GM12878 (cell line): ENCODE measurements around the gene RAB6B. TPM values are rescaled to one million over a fixed set of nuclear protein-coding genes. Genes with fewer than 3 reads are reported as not detected.

Experiments used
- ATAC-seq: fragments of 200-7000 bp; cut with Tn5 transposase; 3 replicates; pipeline ENCODE4 v1.9.1; 2020; ENCODE audit warnings: mild to moderate bottlenecking, moderate library complexity
- BruUV-seq: library from RNA; stranded (reverse); fragments of 400-500 nt; replicated peaks from 2 replicates; lab custom pipeline; 2021; lab: Mats Ljungman, UMichigan
- CTCF ChIA-PET: fragments of 300-600 bp; sonication (Branson Sonifier 250); formaldehyde crosslinking; extraction: SDS; loops from one replicate; lab custom pipeline; 2021; ENCODE audit warnings: inconsistent platforms; lab: Yijun Ruan, JAX
- POLR2A ChIA-PET: fragments of 350-600 bp; formaldehyde crosslinking; extraction: SDS; loops from one replicate; lab custom pipeline; 2021; ENCODE audit warnings: inconsistent platforms; lab: Charles Lee
- RAD21 ChIA-PET: fragments of 300-600 bp; sonication (Branson Sonifier 250); formaldehyde crosslinking; loops from one replicate; lab custom pipeline; 2023; ENCODE audit warnings: antibody characterized with exemption; ENCODE audit not compliant: unreplicated experiment; lab: Charles Lee
- SMC1A ChIA-PET: fragments of 300-600 bp; sonication (Branson Sonifier 250); formaldehyde crosslinking; loops from one replicate; lab custom pipeline; 2023; ENCODE audit not compliant: unreplicated experiment, uncharacterized antibody; lab: Charles Lee
- DNase-seq: peaks from one replicate; pipeline ENCODE4 v3.0.0-alpha.2; 2011; ENCODE audit warnings: low read depth, low spot score
- FAIRE-seq: peaks from 3 replicates; lab custom pipeline; 2011; peaks lifted over from hg19 to GRCh38; lab: Jason Lieb, UNC
- H2AFZ ChIP-seq: 2 replicates; pipeline ENCODE4 v1.6.0; 2011; ENCODE audit warnings: low read depth, low read length, control low read depth; ENCODE audit not compliant: control insufficient read depth
- H3K27ac ChIP-seq: 2 replicates; pipeline ENCODE4 v1.5.1; 2011; ENCODE audit warnings: control low read depth; ENCODE audit not compliant: control insufficient read depth, insufficient read depth
- H3K27me3 ChIP-seq, 2 experiments: replicated peaks in 1 of 2; 2 replicates each; pipeline versions ENCODE4 v1.6.0 to v1.6.1; 2011; ENCODE audit warnings: low read length in 1 of 2; ENCODE audit not compliant: control insufficient read depth in 2 of 2, insufficient read depth in 2 of 2
- H3K36me3 ChIP-seq, 2 experiments: 2 replicates each; pipeline ENCODE4 v1.5.1; 2011; ENCODE audit warnings: low read length in 1 of 2; ENCODE audit not compliant: control insufficient read depth in 2 of 2, insufficient read depth in 2 of 2
- H3K4me1 ChIP-seq: 2 replicates; pipeline ENCODE4 v1.6.1; 2011; ENCODE audit warnings: mild to moderate bottlenecking, low read length, moderate library complexity, mixed read lengths; ENCODE audit not compliant: control insufficient read depth, insufficient read depth
- H3K4me2 ChIP-seq: 2 replicates; pipeline ENCODE4 v1.6.0; 2011; ENCODE audit warnings: control low read depth; ENCODE audit not compliant: control insufficient read depth, insufficient read depth
- H3K4me3 ChIP-seq: fragments of 200-600 bp; sonication (generic); 2 replicates; pipeline ENCODE4 v1.5.1; 2016
- H3K79me2 ChIP-seq: 2 replicates; pipeline ENCODE4 v1.6.0; 2011; ENCODE audit warnings: low read length; ENCODE audit not compliant: control insufficient read depth, insufficient read depth
- H3K9ac ChIP-seq: 2 replicates; pipeline ENCODE4 v1.8.0; 2011; ENCODE audit warnings: low read length, control low read depth, mixed read lengths; ENCODE audit not compliant: control insufficient read depth, insufficient read depth
- H3K9me3 ChIP-seq: replicated peaks from 3 replicates; pipeline ENCODE4 v1.5.1; 2011; ENCODE audit warnings: mild to moderate bottlenecking, low read length; ENCODE audit not compliant: control insufficient read depth, insufficient read depth
- H4K20me1 ChIP-seq: 2 replicates; pipeline ENCODE4 v1.6.0; 2011; ENCODE audit not compliant: control insufficient read depth, insufficient read depth
- BRCA1 ChIP-seq: IDR thresholded peaks from 2 replicates; pipeline ENCODE4 v1.6.1; 2011; ENCODE audit warnings: low read depth, low read length, improper control_type of control experiment
- ETV6 ChIP-seq, 2 experiments: fragments of 450-650 bp in 1 of 2; IDR thresholded peaks in 1 of 2; conservative IDR thresholded peaks in 1 of 2; 2 replicates each; pipeline ENCODE4 v1.6.1; 2014; ENCODE audit warnings: antibody characterized with exemption in 1 of 2, borderline replicate concordance in 1 of 2, low read depth in 1 of 2, mild to moderate bottlenecking in 1 of 2, moderate library complexity in 1 of 2
- MTA2 ChIP-seq: fragments of 450-650 bp; IDR thresholded peaks from 2 replicates; pipeline ENCODE4 v1.6.1; 2016; ENCODE audit warnings: low read depth, mild to moderate bottlenecking, moderate library complexity
- MTA3 ChIP-seq: IDR thresholded peaks from 2 replicates; pipeline ENCODE4 v1.6.1; 2012; ENCODE audit warnings: low read length, inconsistent platforms, borderline replicate concordance
- MYC ChIP-seq: IDR thresholded peaks from 2 replicates; pipeline ENCODE4 v1.6.1; 2011; ENCODE audit warnings: mild to moderate bottlenecking, low read length, moderate library complexity, inconsistent platforms; ENCODE audit not compliant: insufficient read depth, insufficient replicate concordance, insufficient read length, severe bottlenecking
- NRF1 ChIP-seq: conservative IDR thresholded peaks from 2 replicates; pipeline ENCODE4 v1.6.1; 2011; ENCODE audit warnings: mild to moderate bottlenecking, low read depth, low read length, improper control_type of control experiment
- POLR2AphosphoS5 ChIP-seq: IDR thresholded peaks from 2 replicates; pipeline ENCODE4 v1.6.1; 2011; ENCODE audit warnings: mild to moderate bottlenecking, low read length, inconsistent platforms
- SIN3A ChIP-seq: IDR thresholded peaks from 2 replicates; pipeline ENCODE4 v1.6.1; 2012; ENCODE audit warnings: low read depth, low read length, improper control_type of control experiment
- SP1 ChIP-seq: IDR thresholded peaks from one replicate; pipeline ENCODE4 v1.6.1; 2011; ENCODE audit warnings: low read depth, low read length
- STAT1 ChIP-seq: fragments of 450-650 bp; conservative IDR thresholded peaks from 2 replicates; pipeline ENCODE4 v1.6.1; 2014; ENCODE audit warnings: antibody characterized with exemption, mild to moderate bottlenecking
- TBL1XR1 ChIP-seq: IDR thresholded peaks from 2 replicates; pipeline ENCODE4 v1.6.1; 2012; ENCODE audit warnings: low read depth, low read length, improper control_type of control experiment
- WGBS: methylation state at CpG from one replicate; pipeline ENCODE4 v1.1.6; 2016; ENCODE audit warnings: low lambda C conversion rate; ENCODE audit not compliant: insufficient replicate concordance, insufficient coverage; ENCODE audit errors: missing lambda C conversion rate; 5-methylcytosine and 5-hydroxymethylcytosine counted together
- in situ Hi-C: fragments of 300-500 bp; cut with MboI; formaldehyde crosslinking; loops from 9 replicates; pipeline ENCODE4 v1.14.3; 2018; ENCODE audit warnings: mixed read lengths
- intact Hi-C: fragments of 100-400 bp; cut with micrococcal nuclease; formaldehyde crosslinking; loops from one replicate; pipeline ENCODE4 v1.14.2; 2022; ENCODE audit not compliant: unreplicated experiment
- polyA plus RNA-seq, 11 experiments: library from polyadenylated mRNA; depleted of rRNA in 4 of 11; unstranded in 6 of 11; stranded (reverse) in 5 of 11; fragments of >200 nt; fragmentation: Nextera tagmentation in 4 of 11; fragmentation: Illumina TruSeq in 1 of 11; extraction: Ambion mirVana in 4 of 11; extraction: Trizol in 1 of 11; gene quantifications; 1 replicate in 1 of 11; 2 replicates in 10 of 11; pipeline versions ENCODE4 v1.2.1 to v1.2.3, GENCODE V29; 2011 to 2016; ENCODE audit warnings: inconsistent platforms in 2 of 11, missing spikeins in 2 of 11, low read depth in 1 of 11
- total RNA-seq, 4 experiments: library from RNA; depleted of rRNA in 3 of 4; stranded (reverse); fragments of >200 nt in 3 of 4; fragmentation: Illumina TruSeq in 1 of 4; extraction: Trizol in 1 of 4; gene quantifications; 2 replicates each; pipeline versions ENCODE4 v1.2.1 to v1.2.3, GENCODE V29; 2013 to 2021
- TF ChIP-seq, protein P1 (sequence below): IDR thresholded peaks from 2 replicates; pipeline ENCODE4 v1.6.1; 2011; ENCODE audit warnings: borderline replicate concordance, low read depth, mild to moderate bottlenecking, moderate library complexity, low read length; ENCODE audit not compliant: insufficient read depth, poor library complexity, severe bottlenecking
- TF ChIP-seq, protein P2 (sequence below): IDR thresholded peaks from 2 replicates; pipeline ENCODE4 v1.6.1; 2012; ENCODE audit warnings: low read length, inconsistent platforms

The RAB6B gene
- total and polyA plus RNA-seq, 10 of the 15 experiments (the other 5 are each of a cell fraction or from before 2014, with no cell fraction given) = 0.01 to 0.16 (median 0.04) TPM; not detected in 5

DNA sequence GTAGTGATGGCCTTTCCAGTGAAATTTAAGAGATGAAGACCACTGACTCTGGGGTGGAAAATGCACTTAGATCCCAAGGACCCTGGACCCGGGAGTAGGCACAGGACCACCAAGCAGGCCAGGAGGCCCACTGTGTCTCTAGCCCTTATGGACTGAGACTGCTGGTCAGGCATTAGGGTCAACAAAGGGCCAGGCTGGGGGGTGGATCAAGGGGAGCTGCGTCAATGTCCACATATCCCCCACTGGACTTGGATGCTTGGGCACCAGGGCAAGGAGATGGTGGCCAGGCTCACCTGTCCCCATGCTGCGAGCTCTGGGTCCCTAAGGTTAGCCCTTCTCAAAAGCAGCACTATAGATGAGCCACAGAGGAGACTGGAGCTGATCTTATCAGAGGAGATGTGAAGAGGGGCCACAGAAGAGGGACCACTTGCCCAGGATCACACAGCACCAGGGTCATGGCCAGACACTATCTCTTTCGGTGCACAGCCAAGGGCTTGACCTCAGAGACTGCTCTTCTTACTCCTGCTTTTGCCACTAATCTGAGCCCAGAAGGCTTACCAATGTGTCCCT, 14.7 kb downstream of the RAB6B start:
- Histone ChIP-seq H3K27me3 (no peaks in the 10 kb centered on the region; a peak in 1 of 4 replicates), H3K9ac (no peak overlapping the region), H4K20me1 (no peaks in the 10 kb centered on the region), H2AFZ (no peak overlapping the region; the same call in 1 of the 2 replicates), H3K4me1 (peaks cover 21% of the 10 kb centered on the region), H3K79me2 (no peaks in the 10 kb centered on the region), H3K4me3 (no peak overlapping the region), H3K27ac (no peak overlapping the region), H3K4me2 (no peak overlapping the region), H3K36me3 (no peaks in the 10 kb centered on the region), H3K9me3 (peaks cover 1% of the 10 kb centered on the region; the same call in 1 of the 3 replicates)
- ChIA-PET POLR2A (no interaction called here), SMC1A (no interaction called here), CTCF (no interaction called here), RAD21 (no interaction called here)
- no peak for FAIRE-seq
- intact Hi-C loops (no loop called here), in situ Hi-C loops (no loop called here)
- no peak for DNase-seq
- ATAC-seq = no peak
- TF ChIP-seq SP1 = no peak
- no peak for TF ChIP-seq STAT1
- TF ChIP-seq MTA3 = no peak
- no peak for TF ChIP-seq NRF1
- TF ChIP-seq ETV6 (conservative IDR thresholded peaks at IDR 0.05 in 1 of 2, IDR thresholded peaks at IDR 0.05 in 1 of 2; ENCODE audit: borderline replicate concordance in 1 of 2, low read depth in 1 of 2) = no peak
- TF ChIP-seq BRCA1 = no peak
- TF ChIP-seq, protein P1, sequence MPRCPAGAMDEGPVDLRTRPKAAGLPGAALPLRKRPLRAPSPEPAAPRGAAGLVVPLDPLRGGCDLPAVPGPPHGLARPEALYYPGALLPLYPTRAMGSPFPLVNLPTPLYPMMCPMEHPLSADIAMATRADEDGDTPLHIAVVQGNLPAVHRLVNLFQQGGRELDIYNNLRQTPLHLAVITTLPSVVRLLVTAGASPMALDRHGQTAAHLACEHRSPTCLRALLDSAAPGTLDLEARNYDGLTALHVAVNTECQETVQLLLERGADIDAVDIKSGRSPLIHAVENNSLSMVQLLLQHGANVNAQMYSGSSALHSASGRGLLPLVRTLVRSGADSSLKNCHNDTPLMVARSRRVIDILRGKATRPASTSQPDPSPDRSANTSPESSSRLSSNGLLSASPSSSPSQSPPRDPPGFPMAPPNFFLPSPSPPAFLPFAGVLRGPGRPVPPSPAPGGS = no peak
- TF ChIP-seq, protein P2, sequence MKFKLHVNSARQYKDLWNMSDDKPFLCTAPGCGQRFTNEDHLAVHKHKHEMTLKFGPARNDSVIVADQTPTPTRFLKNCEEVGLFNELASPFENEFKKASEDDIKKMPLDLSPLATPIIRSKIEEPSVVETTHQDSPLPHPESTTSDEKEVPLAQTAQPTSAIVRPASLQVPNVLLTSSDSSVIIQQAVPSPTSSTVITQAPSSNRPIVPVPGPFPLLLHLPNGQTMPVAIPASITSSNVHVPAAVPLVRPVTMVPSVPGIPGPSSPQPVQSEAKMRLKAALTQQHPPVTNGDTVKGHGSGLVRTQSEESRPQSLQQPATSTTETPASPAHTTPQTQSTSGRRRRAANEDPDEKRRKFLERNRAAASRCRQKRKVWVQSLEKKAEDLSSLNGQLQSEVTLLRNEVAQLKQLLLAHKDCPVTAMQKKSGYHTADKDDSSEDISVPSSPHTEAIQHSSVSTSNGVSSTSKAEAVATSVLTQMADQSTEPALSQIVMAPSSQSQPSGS = no peak
- TF ChIP-seq POLR2AphosphoS5 = no peak
- no peak for TF ChIP-seq MYC
- TF ChIP-seq MTA2 = no peak
- no peak for TF ChIP-seq SIN3A
- TF ChIP-seq TBL1XR1 = no peak
- WGBS = 53% methylated on average over 4 of the region's 4 CpGs
- no TSS peak for BruUV-seq
